GM12801 (cell line): ENCODE results near the gene SZT2.

Source experiments
- TF ChIP-seq, protein P1 (sequence below): IDR thresholded peaks from one replicate; pipeline ENCODE4 v1.5.1; 2011; ENCODE audit warnings: control low read depth; ENCODE audit not compliant: insufficient read length; ENCODE audit errors: extremely low read depth

SZT2 gene

GRCh38 chr1:43349594-43350306 is 39.9 kb upstream of the SZT2 start:
- TF ChIP-seq, protein P1, sequence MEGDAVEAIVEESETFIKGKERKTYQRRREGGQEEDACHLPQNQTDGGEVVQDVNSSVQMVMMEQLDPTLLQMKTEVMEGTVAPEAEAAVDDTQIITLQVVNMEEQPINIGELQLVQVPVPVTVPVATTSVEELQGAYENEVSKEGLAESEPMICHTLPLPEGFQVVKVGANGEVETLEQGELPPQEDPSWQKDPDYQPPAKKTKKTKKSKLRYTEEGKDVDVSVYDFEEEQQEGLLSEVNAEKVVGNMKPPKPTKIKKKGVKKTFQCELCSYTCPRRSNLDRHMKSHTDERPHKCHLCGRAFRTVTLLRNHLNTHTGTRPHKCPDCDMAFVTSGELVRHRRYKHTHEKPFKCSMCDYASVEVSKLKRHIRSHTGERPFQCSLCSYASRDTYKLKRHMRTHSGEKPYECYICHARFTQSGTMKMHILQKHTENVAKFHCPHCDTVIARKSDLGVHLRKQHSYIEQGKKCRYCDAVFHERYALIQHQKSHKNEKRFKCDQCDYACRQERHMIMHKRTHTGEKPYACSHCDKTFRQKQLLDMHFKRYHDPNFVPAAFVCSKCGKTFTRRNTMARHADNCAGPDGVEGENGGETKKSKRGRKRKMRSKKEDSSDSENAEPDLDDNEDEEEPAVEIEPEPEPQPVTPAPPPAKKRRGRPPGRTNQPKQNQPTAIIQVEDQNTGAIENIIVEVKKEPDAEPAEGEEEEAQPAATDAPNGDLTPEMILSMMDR, result no peak

DNA sequence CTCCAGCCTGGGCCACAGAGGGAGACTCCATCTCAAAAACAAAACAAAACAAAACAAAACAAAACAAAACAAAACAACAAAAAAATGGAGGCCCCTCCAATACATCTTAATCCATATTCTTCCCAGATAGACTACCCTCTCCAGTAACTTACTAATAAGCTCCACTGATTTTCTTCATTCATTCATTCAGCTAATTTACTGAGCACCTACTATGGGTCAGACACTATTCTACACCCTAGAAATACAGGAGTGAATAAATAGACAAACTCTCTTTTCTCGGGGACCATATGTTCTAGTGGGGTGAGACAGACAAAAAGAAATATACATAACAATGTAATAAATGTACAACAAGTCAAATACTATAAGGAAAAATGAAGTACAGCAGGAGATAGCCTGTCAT is 38.7 kb upstream of the SZT2 start:
- TF ChIP-seq, protein P1, result no peak

DNA sequence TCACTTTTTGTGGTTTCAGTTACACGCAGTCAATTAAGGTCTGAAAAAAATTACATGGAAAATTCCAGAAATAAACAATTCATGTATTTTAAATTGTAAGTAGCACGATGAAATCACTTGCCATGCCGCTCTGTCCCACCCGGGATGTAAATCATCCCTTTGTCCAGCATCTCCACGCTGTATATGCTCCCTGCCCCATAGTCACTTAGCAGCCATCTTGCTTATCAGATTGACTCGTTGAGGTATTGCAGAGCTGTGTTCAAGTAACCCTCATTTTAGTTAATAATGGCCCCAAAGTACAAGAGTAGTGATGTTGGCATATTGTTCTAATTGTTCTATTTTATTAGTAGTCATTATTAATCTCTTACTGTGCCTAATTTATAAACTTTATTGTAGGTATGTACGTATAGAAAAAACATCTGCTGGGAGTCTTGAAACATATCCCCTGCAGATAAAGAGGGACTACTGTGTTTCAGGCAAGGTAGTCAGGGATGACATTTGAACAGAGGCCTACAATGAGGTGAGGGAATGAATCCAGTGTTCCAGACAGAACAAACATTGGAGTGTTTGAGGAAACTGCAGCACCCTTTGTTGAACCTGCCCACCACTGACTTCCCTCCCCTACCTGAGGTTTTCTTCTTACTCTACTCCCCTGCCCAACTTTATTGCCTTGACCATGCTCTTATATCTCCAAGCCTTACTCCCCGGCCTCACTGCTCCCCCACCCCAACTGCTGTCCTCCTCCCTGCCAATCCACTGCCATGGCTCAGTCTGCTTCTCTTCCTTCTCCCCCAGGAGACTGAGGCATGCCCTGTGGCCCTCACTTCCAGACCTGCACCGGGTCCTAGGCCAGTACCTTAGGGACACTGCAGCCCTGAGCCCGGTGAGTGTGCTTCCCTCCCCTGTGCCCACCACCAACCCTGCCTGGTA is 38.0 kb upstream of the SZT2 start:
- TF ChIP-seq, protein P1, result no peak

- TF ChIP-seq, protein P1, result no peak
These were observed 37.4 kb upstream of the SZT2 start for GRCh38 chr1:43352351-43352705.

- TF ChIP-seq, protein P1, result no peak
These were observed 36.8 kb upstream of the SZT2 start for GRCh38 chr1:43352881-43353280.

- TF ChIP-seq, protein P1, result no peak
These were observed 35.2 kb upstream of the SZT2 start for GRCh38 chr1:43354471-43354870.

DNA sequence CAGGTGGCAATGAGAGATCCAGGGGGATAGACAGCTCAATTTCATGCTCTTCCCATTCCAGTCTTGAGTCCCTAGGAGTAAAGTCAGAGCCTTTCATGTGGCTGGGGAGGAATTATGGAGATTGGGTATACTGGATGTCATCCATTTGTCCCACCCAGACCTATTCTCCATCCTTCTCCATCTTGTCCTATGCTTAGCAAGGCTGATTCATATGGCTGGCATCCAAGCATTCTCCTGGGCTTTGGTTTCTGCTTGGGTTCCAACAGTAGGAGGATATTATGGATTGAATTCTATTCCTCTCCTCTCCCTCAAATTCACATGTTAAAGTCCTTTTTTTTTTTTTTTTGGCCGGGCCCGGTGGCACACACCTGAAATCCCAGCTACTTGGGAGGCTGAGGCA is 34.8 kb upstream of the SZT2 start:
- TF ChIP-seq, protein P1, result no peak
